ENCODE measurements around the gene CPED1.

CPED1 gene

DNA sequence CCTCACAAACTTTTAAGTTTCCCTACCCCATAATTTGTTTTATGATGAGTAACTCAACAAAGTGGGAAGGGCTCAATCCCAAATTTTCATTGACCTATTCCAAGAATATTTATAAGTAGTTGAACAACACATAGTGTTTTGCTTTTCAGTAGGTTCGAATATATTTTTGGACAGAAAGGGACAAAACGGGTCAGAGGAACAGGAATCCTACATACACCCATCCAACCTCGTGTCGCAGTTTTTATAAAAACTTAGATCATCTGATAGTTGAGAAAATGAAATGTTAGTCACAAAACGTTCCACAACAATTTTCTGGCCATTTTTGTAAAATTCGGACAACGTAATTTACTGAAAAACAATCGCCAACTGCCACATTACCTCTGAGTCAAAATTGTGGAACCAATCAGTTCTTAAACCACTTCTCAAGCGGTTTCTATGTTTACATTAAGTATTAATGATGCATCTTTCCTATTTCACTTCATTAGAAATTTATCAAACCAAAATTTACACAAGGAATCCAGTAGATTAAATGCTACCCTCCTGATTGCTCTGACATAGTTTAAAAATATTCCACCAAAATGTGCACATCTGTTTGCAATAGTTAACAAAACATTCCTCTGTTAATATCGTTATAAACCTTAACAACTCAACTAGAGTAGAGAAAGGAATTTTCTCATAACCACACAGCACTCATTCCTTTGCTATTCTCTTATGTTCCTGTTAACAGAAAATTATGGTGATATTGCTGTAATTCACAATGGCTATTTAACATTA, 346.6 kb downstream of the CPED1 start:
- H4K20me1 ChIP-seq (ENCODE audit: insufficient read depth, low read length) = no peaks in the 10 kb centered on the region
- no peaks in the 10 kb centered on the region for H3K79me2 ChIP-seq (ENCODE audit: low read length)
- H3K4me3 ChIP-seq (ENCODE audit: low read length) = no peak overlapping the region
- no peak for TF ChIP-seq EZH2 (optimal IDR thresholded peaks at IDR 0.05; ENCODE audit: low read depth, low read length)
- TF ChIP-seq, protein P1, sequence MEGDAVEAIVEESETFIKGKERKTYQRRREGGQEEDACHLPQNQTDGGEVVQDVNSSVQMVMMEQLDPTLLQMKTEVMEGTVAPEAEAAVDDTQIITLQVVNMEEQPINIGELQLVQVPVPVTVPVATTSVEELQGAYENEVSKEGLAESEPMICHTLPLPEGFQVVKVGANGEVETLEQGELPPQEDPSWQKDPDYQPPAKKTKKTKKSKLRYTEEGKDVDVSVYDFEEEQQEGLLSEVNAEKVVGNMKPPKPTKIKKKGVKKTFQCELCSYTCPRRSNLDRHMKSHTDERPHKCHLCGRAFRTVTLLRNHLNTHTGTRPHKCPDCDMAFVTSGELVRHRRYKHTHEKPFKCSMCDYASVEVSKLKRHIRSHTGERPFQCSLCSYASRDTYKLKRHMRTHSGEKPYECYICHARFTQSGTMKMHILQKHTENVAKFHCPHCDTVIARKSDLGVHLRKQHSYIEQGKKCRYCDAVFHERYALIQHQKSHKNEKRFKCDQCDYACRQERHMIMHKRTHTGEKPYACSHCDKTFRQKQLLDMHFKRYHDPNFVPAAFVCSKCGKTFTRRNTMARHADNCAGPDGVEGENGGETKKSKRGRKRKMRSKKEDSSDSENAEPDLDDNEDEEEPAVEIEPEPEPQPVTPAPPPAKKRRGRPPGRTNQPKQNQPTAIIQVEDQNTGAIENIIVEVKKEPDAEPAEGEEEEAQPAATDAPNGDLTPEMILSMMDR (IDR thresholded peaks at IDR 0.05; ENCODE audit: low read length) = no peak
- TF ChIP-seq EZH2phosphoT487 (IDR thresholded peaks at IDR 0.05; ENCODE audit: low read length) = no peak
- H3K4me2 ChIP-seq (ENCODE audit: low read depth, low read length) = no peak overlapping the region
- H3F3A ChIP-seq (ENCODE audit: insufficient read depth, low read length) = no peaks in the 10 kb centered on the region
- H3K36me3 ChIP-seq (replicated peaks; ENCODE audit: insufficient read depth, low read length) = no peaks in the 10 kb centered on the region
- H3K9me2 ChIP-seq (replicated peaks; ENCODE audit: insufficient read depth, low read length) = no peaks in the 10 kb centered on the region
- H3K9me3 ChIP-seq (replicated peaks; ENCODE audit: insufficient read depth, low read length) = no peaks in the 10 kb centered on the region
- no peak for DNase-seq
- no peak overlapping the region for H3K27ac ChIP-seq (ENCODE audit: low read length)
- no peak overlapping the region for H3K9ac ChIP-seq (ENCODE audit: low read length)
- H3K27me3 ChIP-seq (replicated peaks; ENCODE audit: insufficient read depth, low read length) = peaks cover 14% of the 10 kb centered on the region
- H3K4me1 ChIP-seq (ENCODE audit: low read length) = no peaks in the 10 kb centered on the region
- H2AFZ ChIP-seq (ENCODE audit: low read length) = no peak overlapping the region

DNA sequence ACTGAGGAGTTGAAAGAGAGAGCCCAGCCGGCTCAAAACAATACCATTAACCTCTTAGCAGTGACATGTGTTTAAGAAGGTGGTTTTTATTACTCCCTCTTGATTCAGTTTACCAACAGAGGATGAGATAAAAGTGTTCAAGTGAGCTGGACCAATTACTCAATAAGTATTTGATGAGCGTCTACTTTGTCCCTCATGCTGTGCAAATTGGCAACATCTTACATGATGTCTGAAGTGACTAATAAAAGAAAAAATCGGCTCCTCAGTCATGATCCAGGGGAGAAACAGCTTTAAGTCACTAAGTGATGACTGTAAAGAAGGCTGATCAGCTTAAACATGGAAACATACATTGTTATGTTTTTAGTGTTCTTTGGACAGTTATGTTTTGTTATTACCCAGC, 348.1 kb downstream of the CPED1 start:
- Histone ChIP-seq H3K4me2 (ENCODE audit: low read depth, low read length) (no peak overlapping the region), H3K36me3 (replicated peaks; ENCODE audit: insufficient read depth, low read length) (no peaks in the 10 kb centered on the region), H3K9ac (ENCODE audit: low read length) (no peak overlapping the region), H4K20me1 (ENCODE audit: insufficient read depth, low read length) (no peaks in the 10 kb centered on the region), H3K27me3 (replicated peaks; ENCODE audit: insufficient read depth, low read length) (no peaks in the 10 kb centered on the region), H3K4me1 (ENCODE audit: low read length) (no peaks in the 10 kb centered on the region), H3K4me3 (ENCODE audit: low read length) (no peak overlapping the region), H3K9me2 (replicated peaks; ENCODE audit: insufficient read depth, low read length) (no peaks in the 10 kb centered on the region), H3F3A (ENCODE audit: insufficient read depth, low read length) (no peaks in the 10 kb centered on the region), H2AFZ (ENCODE audit: low read length) (no peak overlapping the region), H3K9me3 (replicated peaks; ENCODE audit: insufficient read depth, low read length) (no peaks in the 10 kb centered on the region), H3K27ac (ENCODE audit: low read length) (no peak overlapping the region), H3K79me2 (ENCODE audit: low read length) (no peaks in the 10 kb centered on the region)
- TF ChIP-seq, protein P1 (IDR thresholded peaks at IDR 0.05; ENCODE audit: low read length) = no peak
- TF ChIP-seq EZH2phosphoT487 (IDR thresholded peaks at IDR 0.05; ENCODE audit: low read length) (no peak), EZH2 (optimal IDR thresholded peaks at IDR 0.05; ENCODE audit: low read depth, low read length) (no peak)
- DNase-seq = no peak

DNA sequence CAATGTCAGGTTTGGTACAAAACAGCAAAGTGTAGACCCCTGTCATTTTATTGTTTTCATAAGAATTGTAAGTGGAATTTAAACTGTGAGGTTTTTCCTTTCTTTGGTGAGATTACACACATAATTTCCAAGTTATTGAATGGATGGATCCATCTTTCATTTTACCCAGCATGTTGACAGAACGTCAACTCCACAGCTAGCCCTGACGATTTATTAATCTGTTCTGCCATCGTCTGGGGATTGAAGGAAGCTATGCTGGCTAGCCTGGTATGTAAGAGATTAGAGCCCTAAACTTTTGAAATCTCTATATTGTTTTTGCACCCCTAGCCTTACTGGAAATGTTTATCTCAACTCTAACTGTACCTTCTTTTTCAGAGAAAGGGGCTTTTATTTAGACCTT, 348.9 kb downstream of the CPED1 start:
- H3K27ac ChIP-seq (ENCODE audit: low read length) = no peak overlapping the region
- no peaks in the 10 kb centered on the region for H3K9me3 ChIP-seq (replicated peaks; ENCODE audit: insufficient read depth, low read length)
- no peaks in the 10 kb centered on the region for H3K36me3 ChIP-seq (replicated peaks; ENCODE audit: insufficient read depth, low read length)
- no peak overlapping the region for H3K9ac ChIP-seq (ENCODE audit: low read length)
- no peaks in the 10 kb centered on the region for H3K79me2 ChIP-seq (ENCODE audit: low read length)
- no peaks in the 10 kb centered on the region for H4K20me1 ChIP-seq (ENCODE audit: insufficient read depth, low read length)
- H3K9me2 ChIP-seq (replicated peaks; ENCODE audit: insufficient read depth, low read length) = no peaks in the 10 kb centered on the region
- no peaks in the 10 kb centered on the region for H3F3A ChIP-seq (ENCODE audit: insufficient read depth, low read length)
- DNase-seq = no peak
- H2AFZ ChIP-seq (ENCODE audit: low read length) = no peak overlapping the region
- no peak overlapping the region for H3K4me3 ChIP-seq (ENCODE audit: low read length)
- TF ChIP-seq EZH2 (optimal IDR thresholded peaks at IDR 0.05; ENCODE audit: low read depth, low read length) (no peak), EZH2phosphoT487 (IDR thresholded peaks at IDR 0.05; ENCODE audit: low read length) (no peak)
- TF ChIP-seq, protein P1 (IDR thresholded peaks at IDR 0.05; ENCODE audit: low read length) = no peak; the same call in 1 of the 2 replicates
- H3K27me3 ChIP-seq (replicated peaks; ENCODE audit: insufficient read depth, low read length) = no peaks in the 10 kb centered on the region
- no peaks in the 10 kb centered on the region for H3K4me1 ChIP-seq (ENCODE audit: low read length)
- no peak overlapping the region for H3K4me2 ChIP-seq (ENCODE audit: low read depth, low read length)
